HG03469 (cell line): ENCODE data around the gene VAMP5.
A peak's percentile ranks its signal among the peaks of the same experiment; 100 is the strongest.
"Not testable (repeated sequence)": the region's sequence is repeated elsewhere in the genome, so short reads cannot be mapped to it uniquely, and the experiment has no call there.

Experiments used
- ATAC-seq: cut with Tn5 transposase; IDR thresholded peaks from one replicate; pipeline ENCODE4 v1.9.1; 2021; ENCODE audit warnings: mild to moderate bottlenecking, moderate library complexity, moderate number of reproducible peaks; ENCODE audit not compliant: unreplicated experiment

The VAMP5 gene

GRCh38 chr2:85600235-85600575 is 16.0 kb downstream of the VAMP5 start:
- no peak for ATAC-seq

DNA sequence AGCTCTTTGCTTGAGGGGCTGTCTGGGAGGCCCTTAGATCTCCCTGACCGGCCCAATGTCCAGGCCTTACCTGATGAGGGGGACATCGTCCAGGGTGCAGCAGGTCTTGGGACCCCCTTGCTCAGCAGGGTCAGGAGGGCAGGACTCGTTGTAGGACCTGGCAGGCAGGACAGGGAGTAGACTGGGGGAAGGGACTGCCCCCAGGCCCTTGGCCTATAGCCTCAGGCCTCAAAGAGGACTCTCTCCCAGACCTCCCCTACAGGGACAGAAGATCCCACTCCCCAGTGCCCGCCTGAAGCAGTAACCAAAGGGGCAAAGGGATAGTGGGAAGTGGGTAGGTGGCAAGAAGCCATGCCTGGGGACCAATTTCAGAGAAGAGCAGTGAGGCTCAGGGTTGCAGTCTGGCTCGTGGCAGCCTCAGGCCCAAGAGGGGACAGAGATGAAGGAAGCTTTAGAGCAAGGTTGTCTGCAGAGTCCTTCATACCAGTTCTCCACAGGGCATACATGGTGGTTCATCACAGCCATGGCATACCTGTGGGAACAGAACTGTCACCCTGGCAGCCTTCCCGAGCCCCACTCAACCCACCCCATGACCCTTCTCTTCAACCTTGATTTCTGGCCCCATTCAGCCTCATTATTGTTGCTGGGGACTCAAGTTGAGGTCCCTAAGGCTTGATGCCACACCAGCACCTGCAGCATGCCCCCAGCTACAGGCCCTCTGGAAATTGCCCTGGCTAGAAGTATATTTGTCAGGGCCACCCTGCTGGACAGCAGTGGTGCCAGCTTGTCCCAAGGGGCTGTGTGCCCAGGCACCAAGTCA is 16.9 kb downstream of the VAMP5 start:
- no peak for ATAC-seq

GRCh38 chr2:85601771-85602475 is 17.7 kb downstream of the VAMP5 start:
- peak; percentile 6 for ATAC-seq

DNA sequence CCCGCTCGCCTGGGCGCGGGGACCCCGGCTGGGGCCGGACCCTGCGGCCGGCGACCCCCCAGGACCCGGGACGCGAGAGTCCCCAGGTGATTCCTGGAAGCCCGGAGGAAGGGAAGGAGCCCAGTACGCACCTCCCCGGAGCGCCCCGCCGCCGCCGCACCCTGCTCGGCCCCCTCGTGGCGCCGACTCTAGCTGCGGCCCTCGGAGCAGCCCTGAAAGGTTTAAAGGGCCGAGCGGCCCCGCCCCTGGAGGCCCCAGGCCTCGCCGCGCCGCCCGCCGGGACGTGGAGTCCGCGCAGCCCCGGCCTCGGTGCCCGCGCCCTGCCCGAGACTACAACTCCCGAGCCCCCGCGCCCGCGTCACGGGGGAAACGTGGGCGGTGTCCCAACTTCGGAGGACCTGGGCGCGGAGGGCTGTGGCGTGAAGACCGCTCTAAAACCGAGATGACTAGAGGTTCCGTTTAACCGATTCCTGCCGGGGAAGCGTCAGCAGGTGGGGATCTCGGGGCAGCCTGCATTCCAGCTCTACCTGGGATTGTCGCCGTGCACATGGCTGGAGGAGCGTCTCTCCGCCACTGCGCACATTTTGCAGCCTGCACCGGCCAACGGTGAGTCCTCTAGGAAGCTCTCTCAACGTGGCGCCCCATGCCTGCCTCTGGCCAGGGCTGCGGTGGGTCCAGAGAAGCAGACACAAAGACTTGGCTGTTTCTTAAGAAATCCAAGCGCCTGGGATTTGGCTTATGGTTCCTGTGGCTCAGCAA is 18.4 kb downstream of the VAMP5 start, which contains the start of gene TMEM150A:
Gene TMEM150A, minus strand, starts transcription at position 223 of the 759 bp plus-strand sequence. CDS start 750 bp downstream, outside the sequence.
- ATAC-seq = peak; percentile 89

DNA sequence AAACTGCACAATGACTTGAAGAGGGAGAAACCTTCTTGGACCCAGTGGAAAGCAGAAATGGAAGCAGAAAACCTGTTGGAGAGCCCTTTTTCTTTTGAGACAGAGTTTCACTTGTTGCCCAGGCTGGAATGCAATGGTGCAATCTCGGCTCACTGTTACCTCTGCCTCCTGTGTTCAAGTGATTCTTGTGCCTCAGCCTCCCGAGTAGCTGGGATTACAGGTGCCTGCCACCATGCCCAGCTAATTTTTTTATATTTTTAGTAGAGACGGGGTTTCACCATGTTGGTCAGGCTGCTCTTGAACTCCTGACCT is 19.9 kb downstream of the VAMP5 start:
- ATAC-seq = not testable (repeated sequence)

DNA sequence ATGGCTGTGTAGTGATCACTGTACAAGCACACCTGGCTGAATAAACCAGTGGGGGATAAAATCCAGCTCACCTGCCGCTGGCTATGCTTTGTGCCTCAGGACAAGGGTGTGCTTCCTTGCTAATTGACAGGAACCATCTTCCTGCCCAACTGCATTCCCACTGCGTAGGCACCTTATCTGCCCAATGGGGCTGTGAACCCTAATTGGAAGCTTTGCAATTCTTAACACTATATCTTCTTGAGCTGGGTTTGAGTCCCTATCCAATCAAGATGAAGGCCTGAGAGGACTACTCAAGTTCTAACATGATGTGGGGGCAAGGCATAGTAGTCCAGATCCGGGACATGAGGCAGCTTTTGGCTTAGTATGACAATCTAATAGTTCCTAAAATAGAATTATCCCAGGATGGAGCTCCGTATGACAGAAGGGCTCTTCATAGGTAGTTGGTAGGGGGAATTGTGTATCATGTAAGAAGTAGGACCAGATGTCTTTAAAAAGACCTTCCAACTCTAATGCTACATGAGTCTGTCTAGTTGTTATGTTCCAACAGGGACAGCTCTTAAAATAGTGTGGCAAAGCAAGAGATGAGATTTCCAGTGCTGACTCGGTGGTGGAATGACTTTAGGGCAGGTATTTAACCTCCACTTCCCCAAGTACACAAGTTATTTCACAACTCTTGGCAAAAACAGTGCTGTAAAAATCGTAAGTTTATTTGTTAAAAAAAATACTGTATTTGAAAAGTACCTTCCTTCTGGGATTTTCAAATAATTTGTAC is 20.5 kb downstream of the VAMP5 start:
- ATAC-seq = no peak

DNA sequence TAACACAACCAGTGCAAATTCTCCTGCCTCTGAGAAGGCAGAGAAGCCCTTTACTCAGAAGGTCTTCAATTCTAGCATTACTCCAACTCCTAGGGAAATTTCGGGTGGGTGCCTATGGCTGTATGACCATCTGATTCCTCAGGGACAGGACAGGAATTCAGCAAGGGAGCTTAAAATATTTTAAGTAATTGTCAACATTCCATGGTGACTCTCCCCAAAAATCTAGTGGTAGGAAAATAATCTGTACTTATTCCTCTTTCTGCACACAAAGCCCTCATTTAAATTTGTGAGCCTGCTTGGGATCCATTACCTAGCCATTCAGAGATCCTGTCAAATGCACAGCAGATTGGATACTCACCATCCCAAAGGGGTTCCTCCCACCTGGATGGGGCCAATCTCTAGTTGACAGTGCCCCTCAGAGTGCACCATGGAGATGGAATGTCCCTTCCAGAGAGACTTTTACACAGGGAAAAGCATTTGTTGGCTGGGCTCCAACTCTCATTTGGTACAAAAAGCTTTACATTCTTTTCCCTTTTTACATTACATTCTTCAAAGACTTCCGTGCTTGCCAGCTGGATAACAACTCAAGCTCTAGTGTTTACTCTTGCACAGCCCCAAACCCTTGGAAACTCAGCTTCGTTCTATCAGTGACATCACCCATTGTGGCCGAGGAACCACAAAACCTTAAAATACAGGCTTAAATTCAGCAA is 21.3 kb downstream of the VAMP5 start:
- no peak for ATAC-seq

GRCh38 chr2:85606116-85606455 is 21.9 kb downstream of the VAMP5 start:
- ATAC-seq = no peak

DNA sequence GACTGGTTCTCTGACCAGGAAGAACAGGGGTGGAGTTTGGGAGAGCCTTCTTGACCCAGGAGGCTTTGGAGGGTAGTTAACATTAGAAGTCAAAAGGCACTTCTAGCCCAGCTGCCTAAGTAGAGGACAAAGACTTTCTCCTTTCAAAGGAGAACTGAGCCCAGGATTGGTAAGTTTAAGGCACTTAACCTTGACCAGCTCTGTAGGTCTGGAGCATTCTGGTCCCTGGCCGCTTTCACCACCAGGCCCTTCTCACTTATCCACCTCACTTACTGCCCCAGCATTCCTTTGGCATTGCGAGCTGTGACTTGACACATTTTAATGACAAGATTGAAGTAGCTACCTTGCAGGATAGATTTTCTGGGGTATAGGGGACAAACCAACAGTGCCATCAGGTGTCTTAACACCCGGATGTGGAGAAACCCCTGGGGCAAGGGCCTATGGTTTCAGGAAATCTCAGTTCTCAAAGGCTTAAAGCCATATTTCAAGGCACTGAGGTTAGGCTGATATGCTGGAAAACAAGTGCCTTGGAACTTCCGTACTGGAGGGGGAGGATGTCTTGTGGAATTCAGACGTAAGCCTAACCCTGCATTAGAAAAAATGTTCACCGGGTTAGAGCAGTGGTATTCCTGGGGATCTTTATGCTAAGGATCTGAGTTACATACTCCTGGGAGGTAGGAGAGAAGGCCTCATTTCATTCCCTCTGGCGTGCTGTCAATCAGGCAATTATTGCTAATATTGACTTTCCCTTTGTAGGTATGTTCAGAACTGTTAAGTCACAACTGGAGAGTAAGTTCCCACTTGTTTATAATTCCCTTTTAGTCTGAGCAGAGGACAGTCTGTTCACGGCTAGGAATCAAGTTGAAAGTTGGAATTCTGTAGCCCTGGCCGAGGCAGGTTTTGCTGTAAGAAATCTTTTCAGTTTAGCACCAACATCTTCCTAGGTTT is 23.3 kb downstream of the VAMP5 start:
- ATAC-seq = no peak

- no peak for ATAC-seq
These were observed 27.0 kb downstream of the VAMP5 start for GRCh38 chr2:85611217-85611704.

DNA sequence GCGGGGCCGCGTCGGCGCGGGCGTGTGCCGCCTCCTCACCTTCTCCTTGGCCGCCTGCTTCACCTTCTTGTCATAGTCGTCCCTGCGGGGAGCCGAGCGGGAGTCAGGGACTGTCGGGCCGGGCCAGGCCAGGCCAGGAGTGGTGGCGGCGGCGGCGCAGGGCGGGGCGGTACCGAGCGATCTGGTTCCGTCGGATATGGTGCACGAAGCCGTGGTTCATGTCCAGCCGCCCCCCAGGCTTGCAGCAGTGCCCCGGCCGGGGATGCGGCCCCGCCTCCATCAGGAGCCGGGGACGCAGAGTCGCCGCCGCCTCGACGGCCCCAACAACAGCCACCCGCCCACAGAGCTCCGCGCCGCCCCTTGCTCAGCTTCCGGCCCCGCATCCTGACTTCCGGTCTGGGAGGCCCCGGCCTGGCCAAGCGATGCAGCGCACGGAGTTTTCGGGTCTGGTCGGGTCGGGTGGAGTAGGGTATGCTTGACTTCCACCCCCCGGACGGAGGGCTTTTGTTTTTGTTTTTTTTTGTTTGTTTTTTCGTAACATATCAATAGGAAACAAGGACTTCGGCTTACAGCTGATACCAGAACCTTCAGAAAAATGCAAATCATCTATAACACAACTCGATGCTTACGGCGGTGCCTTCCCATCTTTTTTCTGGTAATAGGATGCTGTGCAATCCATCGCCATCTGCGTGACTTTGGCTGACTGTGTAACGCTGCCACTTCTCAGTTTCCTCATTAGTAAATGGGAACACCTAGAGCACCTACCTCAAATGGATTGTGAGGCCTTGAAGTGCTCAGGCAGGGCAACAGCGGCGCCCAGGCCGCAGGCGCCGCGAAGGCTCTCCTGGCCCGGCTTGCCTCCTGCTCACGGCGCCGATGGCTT is 27.7 kb downstream of the VAMP5 start, which contains the start of gene C2orf68:
Gene C2orf68, minus strand, starts transcription at position 362 of the 883 bp plus-strand sequence. Its CDS starts 82 bp downstream, at position 280.
- ATAC-seq = peak; percentile 48

- no peak for ATAC-seq
These were observed 29.7 kb downstream of the VAMP5 start for GRCh38 chr2:85613717-85614515.

DNA sequence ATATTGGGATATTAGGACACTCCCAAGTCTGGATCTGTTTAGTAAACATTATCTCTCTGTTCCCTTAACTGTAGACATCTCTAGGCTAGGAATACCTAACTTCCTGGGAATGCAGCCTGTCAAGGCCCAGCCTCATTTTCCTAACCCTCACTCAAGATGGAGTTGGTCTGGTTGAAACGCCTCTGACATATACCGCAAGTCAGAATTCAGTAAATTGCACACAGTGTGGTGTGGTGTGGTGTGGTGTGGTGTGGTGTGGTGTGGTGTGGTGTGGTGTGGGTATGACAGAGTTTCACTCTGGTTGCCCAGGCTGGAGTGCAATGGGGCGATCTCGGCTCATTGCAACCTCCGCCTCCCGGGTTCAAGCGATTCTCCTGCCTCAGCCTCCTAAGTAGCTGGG is 30.5 kb downstream of the VAMP5 start:
- ATAC-seq = not testable (repeated sequence)

GRCh38 chr2:85615413-85615728 is 31.1 kb downstream of the VAMP5 start:
- ATAC-seq = no peak

- not testable (repeated sequence) for ATAC-seq
These were observed 33.5 kb downstream of the VAMP5 start for GRCh38 chr2:85617723-85618122.

- ATAC-seq = no peak
These were observed 35.4 kb downstream of the VAMP5 start for GRCh38 chr2:85619617-85620016.

DNA sequence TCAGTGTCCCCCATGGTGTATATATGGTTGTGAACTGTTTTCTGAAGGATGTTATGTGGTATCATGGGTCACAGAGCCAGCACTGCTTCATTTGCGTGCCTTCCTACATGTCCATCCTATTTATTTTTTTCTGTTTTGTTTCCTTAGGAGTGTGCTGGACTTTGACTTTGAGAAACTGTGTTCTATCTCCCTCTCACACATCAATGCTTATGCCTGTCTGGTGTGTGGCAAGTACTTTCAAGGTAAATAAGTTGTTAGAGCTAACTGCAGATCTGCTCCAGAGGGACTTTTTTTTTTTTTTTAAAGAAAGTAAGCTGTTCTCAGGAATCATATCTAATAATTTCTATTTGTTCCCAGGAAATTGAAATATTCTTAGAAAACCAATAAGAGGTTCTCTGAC is 37.1 kb downstream of the VAMP5 start:
- no peak for ATAC-seq
